Measurements from ENCODE around the gene HLA-DRA. TPM values are rescaled to one million over a fixed set of nuclear protein-coding genes. Genes with fewer than 3 reads are reported as not detected.

The HLA-DRA gene
- total RNA-seq = 10 to 100 TPM; 57.5 to 93.5 TPM

DNA sequence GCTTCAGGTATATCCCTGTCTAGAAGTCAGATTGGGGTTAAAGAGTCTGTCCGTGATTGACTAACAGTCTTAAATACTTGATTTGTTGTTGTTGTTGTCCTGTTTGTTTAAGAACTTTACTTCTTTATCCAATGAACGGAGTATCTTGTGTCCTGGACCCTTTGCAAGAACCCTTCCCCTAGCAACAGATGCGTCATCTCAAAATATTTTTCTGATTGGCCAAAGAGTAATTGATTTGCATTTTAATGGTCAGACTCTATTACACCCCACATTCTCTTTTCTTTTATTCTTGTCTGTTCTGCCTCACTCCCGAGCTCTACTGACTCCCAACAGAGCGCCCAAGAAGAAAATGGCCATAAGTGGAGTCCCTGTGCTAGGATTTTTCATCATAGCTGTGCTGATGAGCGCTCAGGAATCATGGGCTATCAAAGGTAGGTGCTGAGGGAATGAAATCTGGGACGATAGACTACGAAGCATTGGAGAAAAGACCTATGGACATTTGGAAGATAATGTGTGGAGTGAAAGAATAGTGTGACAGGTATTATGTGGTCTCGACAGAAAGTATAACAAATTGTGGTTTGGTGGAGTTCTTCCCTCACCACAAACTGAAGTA is at the start of gene HLA-DRA:
Gene HLA-DRA, plus strand, starts transcription at position 286 of the 613 bp plus-strand sequence. Its CDS starts 64 bp downstream, at position 350.
- no peaks in the 10 kb centered on the region for H3K27me3 ChIP-seq
- DNase-seq (ENCODE audit: low spot score) = no peak
- H3K9me3 ChIP-seq = no peaks in the 10 kb centered on the region
- TF ChIP-seq, protein P1, sequence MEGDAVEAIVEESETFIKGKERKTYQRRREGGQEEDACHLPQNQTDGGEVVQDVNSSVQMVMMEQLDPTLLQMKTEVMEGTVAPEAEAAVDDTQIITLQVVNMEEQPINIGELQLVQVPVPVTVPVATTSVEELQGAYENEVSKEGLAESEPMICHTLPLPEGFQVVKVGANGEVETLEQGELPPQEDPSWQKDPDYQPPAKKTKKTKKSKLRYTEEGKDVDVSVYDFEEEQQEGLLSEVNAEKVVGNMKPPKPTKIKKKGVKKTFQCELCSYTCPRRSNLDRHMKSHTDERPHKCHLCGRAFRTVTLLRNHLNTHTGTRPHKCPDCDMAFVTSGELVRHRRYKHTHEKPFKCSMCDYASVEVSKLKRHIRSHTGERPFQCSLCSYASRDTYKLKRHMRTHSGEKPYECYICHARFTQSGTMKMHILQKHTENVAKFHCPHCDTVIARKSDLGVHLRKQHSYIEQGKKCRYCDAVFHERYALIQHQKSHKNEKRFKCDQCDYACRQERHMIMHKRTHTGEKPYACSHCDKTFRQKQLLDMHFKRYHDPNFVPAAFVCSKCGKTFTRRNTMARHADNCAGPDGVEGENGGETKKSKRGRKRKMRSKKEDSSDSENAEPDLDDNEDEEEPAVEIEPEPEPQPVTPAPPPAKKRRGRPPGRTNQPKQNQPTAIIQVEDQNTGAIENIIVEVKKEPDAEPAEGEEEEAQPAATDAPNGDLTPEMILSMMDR (IDR thresholded peaks at IDR 0.05) = no peak
- H3K36me3 ChIP-seq = no peaks in the 10 kb centered on the region
- H3K27ac ChIP-seq = peak within 1 kb of the TSS; percentile 62 to 70
- peak within 1 kb of the TSS; percentile 38 to 43 for H3K4me3 ChIP-seq
- H3K4me1 ChIP-seq = no peaks in the 10 kb centered on the region

DNA sequence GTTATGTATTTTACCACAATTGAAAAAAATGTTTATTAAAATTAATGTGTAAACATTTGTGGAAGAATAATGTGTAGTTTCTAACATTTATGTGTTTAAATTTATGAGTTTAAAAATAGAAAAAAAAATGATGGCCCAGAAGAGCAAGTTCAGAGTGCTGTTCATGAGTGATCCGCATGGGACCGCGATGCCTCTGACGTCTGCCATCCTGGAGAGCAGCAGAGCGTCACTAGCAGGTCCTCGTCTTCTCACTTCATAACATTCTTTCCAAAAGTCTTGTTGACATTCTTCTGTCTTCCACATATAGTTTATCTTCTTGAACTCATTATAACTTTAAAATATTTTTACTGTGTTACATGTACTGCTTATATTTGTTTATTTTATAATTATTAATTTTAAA is 48.2 kb upstream of the HLA-DRA start:
- DNase-seq (ENCODE audit: low spot score) = no peak
- Histone ChIP-seq H3K4me3 (no peak overlapping the region), H3K27me3 (no peaks in the 10 kb centered on the region), H3K9me3 (no peaks in the 10 kb centered on the region), H3K4me1 (no peaks in the 10 kb centered on the region), H3K27ac (no peak overlapping the region), H3K36me3 (no peaks in the 10 kb centered on the region)
- TF ChIP-seq, protein P1 (IDR thresholded peaks at IDR 0.05) = no peak

DNA sequence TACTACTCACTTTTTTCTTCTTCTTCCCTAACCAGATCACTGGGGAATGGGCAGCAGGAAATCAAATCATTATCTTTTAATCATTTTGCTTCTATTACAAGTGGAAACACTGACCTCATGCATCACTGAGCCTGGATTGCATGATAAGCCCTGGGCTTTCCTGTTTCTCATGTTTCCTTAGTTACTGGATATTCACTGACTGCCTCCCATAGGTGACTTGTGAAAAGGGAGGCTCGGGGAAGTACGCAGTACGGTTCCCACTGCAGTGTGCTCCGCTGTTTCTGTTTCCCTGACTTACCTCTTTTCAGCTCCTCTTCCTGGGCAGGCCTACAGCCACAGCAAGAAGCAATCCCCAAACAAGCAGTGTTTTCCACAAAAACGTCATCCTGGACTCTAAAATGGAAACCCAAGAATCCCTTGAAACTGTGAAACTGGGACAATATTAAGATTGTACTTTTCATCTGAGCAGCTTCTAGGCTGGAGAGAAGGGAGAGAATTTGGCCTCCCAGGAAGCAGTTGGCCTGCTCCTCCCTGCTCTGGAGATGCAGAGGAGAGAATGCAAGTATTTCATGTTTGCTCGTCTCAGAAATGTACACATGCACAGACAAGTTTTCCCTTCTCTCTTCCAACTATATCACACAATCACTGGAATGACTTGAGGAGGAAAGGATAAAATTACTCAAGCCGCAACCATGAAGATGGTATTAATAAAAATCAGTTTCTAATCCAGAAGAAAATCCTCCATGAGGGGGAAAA is 45.8 kb upstream of the HLA-DRA start:
- no peaks in the 10 kb centered on the region for H3K27me3 ChIP-seq
- peak overlapping the region; percentile 8 to 49 for H3K27ac ChIP-seq
- H3K4me1 ChIP-seq = no peaks in the 10 kb centered on the region
- TF ChIP-seq, protein P1 (IDR thresholded peaks at IDR 0.05) = no peak
- no peaks in the 10 kb centered on the region for H3K36me3 ChIP-seq
- no peak overlapping the region for H3K4me3 ChIP-seq
- DNase-seq (ENCODE audit: low spot score) = no peak
- no peaks in the 10 kb centered on the region for H3K9me3 ChIP-seq

DNA sequence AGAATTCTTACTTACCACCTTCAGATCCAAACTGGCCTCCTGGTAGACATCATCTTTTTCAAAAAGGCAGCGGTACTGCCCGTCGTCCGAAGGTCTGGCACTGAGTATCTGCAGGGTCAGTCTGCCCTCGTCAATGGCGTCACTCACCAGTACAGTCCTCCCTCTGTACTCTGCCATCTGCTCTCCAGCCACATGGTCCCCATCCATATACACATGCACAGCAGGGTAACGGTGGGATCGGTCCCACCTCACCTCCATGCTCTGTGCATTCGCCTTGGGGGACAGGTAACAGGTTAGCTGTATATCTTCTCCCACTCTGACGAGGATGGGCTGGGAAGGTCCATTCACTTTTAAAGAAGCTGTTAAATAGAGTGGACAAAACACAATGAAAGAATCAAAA is 43.7 kb upstream of the HLA-DRA start:
- Histone ChIP-seq H3K4me1 (no peaks in the 10 kb centered on the region), H3K27ac (no peak overlapping the region), H3K27me3 (no peaks in the 10 kb centered on the region), H3K4me3 (no peak overlapping the region), H3K36me3 (no peaks in the 10 kb centered on the region), H3K9me3 (no peaks in the 10 kb centered on the region)
- no peak for DNase-seq (ENCODE audit: low spot score)
- TF ChIP-seq, protein P1 (IDR thresholded peaks at IDR 0.05) = no peak

DNA sequence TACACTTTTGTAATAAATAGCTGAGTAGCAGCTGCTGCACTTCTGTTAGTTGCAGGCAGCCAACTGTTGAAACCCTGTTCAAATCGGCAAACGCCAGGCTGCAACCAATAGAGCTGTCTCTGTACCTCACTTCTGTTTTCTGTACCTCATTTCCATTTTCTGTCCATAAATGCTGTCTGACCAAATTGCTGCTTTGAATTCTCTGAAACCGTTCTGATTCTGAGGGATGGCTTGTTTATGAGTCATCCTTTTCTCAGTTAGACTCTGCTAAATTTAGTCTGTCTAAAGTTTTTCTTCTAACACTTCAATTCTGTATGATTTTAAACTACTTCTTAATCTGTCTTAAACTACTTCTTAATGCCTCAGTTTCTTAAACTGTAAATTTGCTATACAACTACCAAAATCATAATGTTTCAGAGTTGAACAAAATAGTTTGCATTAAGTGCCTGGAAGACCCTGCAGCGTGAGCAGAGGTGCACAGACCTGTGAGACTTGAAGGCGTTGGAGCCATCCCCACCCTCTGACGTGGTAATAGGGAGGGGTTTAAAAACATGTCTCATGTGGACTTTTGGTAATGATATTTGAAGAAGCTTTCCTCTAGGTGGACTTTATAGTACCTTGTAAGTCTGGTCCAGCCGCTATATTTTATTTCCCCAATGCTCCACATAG is 42.3 kb upstream of the HLA-DRA start:
- no peak overlapping the region for H3K4me3 ChIP-seq
- no peaks in the 10 kb centered on the region for H3K9me3 ChIP-seq
- no peak overlapping the region for H3K27ac ChIP-seq
- H3K27me3 ChIP-seq = no peaks in the 10 kb centered on the region
- no peaks in the 10 kb centered on the region for H3K36me3 ChIP-seq
- TF ChIP-seq, protein P1 (IDR thresholded peaks at IDR 0.05) = no peak
- H3K4me1 ChIP-seq = no peaks in the 10 kb centered on the region
- DNase-seq (ENCODE audit: low spot score) = no peak

Data from right atrium auricular region (tissue), 2 donors.